K562 (cell line): ENCODE data around the gene CALU. TPM values are rescaled to one million over a fixed set of nuclear protein-coding genes. Genes with fewer than 3 reads are reported as not detected.

Experiments
- ATAC-seq: fragments of 200-7000 bp; cut with Tn5 transposase; 3 replicates; pipeline ENCODE4 v1.9.1; 2020; ENCODE audit warnings: moderate library complexity
- BruUV-seq: library from RNA; stranded (reverse); fragments of 400-500 nt; replicated peaks from 2 replicates; lab custom pipeline; 2021; lab: Mats Ljungman, UMichigan
- CTCF ChIA-PET: fragments of 300-600 bp; formaldehyde crosslinking; extraction: SDS; loops from one replicate; lab custom pipeline; 2021; ENCODE audit warnings: low intra/inter-chr PET ratio; lab: Yijun Ruan, JAX
- POLR2A ChIA-PET: fragments of 300-600, 350-650 bp; sonication (Branson Sonifier 250); formaldehyde crosslinking; extraction: SDS; loops from one replicate; lab custom pipeline; 2021; ENCODE audit warnings: antibody characterized with exemption, inconsistent platforms; lab: Yijun Ruan, JAX
- DNase-seq, 4 experiments: peaks; one replicate each; pipeline versions ENCODE4 v3.0.0 to v3.0.0-alpha.2; 2011 to 2018; ENCODE audit warnings: low spot score in 3 of 4, mixed read lengths in 3 of 4; ENCODE audit errors: extremely low read depth in 1 of 4
- FAIRE-seq: peaks from 2 replicates; lab custom pipeline; 2011; peaks lifted over from hg19 to GRCh38; lab: Jason Lieb, UNC
- H2AFZ ChIP-seq: 2 replicates; pipeline ENCODE4 v1.6.0; 2011; ENCODE audit warnings: low read depth, low read length, control low read depth, inconsistent platforms
- H3K27ac ChIP-seq: fragments of 200-600 bp; 3 replicates; pipeline ENCODE4 v1.8.0; 2011; ENCODE audit warnings: low read depth, mild to moderate bottlenecking, control low read depth, inconsistent platforms, low read length, moderate library complexity, mixed read lengths; ENCODE audit errors: extremely low read depth
- H3K27me3 ChIP-seq, 2 experiments: fragments of 300-600 bp in 1 of 2; 2 replicates in 1 of 2; 3 replicates in 1 of 2; pipeline versions ENCODE4 v1.6.0 to v1.8.0; 2011; ENCODE audit warnings: inconsistent platforms in 2 of 2, low read length in 2 of 2, mild to moderate bottlenecking in 1 of 2, mixed read lengths in 1 of 2, moderate library complexity in 1 of 2; ENCODE audit not compliant: control insufficient read depth in 2 of 2, insufficient read depth in 2 of 2
- H3K36me3 ChIP-seq: fragments of 300-600 bp; 3 replicates; pipeline ENCODE4 v1.8.0; 2011; ENCODE audit warnings: mild to moderate bottlenecking, low read length, inconsistent platforms; ENCODE audit not compliant: control insufficient read depth, insufficient read depth
- H3K4me1 ChIP-seq, 2 experiments: fragments of 200-600 bp in 1 of 2; replicated peaks in 1 of 2; 2 replicates in 1 of 2; 3 replicates in 1 of 2; pipeline versions ENCODE4 v1.5.1 to v1.8.0; 2011; ENCODE audit warnings: inconsistent platforms in 2 of 2, low read length in 2 of 2, mild to moderate bottlenecking in 1 of 2, mixed read lengths in 1 of 2, moderate library complexity in 1 of 2; ENCODE audit not compliant: control insufficient read depth in 2 of 2, insufficient read depth in 2 of 2
- H3K4me2 ChIP-seq: 2 replicates; pipeline ENCODE4 v1.6.1; 2011; ENCODE audit warnings: low read length, control low read depth, inconsistent platforms, mixed read lengths; ENCODE audit not compliant: insufficient read depth
- H3K4me3 ChIP-seq: fragments of 200-600 bp; sonication (generic), shearing (Covaris generic); 2 replicates; pipeline ENCODE4 v1.5.1; 2016; ENCODE audit warnings: control low read depth, inconsistent platforms
- H3K79me2 ChIP-seq: fragments of 200-600 bp; 3 replicates; pipeline ENCODE4 v1.8.0; 2011; ENCODE audit warnings: low read length, inconsistent platforms; ENCODE audit not compliant: control insufficient read depth, insufficient read depth
- H3K9ac ChIP-seq, 2 experiments: 2 replicates each; pipeline versions ENCODE4 v1.6.0 to v1.6.1; 2011; ENCODE audit warnings: low read depth in 2 of 2, low read length in 2 of 2, control low read depth in 1 of 2, inconsistent platforms in 1 of 2, mild to moderate bottlenecking in 1 of 2, mixed read lengths in 1 of 2; ENCODE audit not compliant: insufficient read depth in 1 of 2
- H3K9me1 ChIP-seq: one replicate; pipeline ENCODE4 v1.6.0; 2011; ENCODE audit warnings: inconsistent platforms, mild to moderate bottlenecking, low read length, moderate library complexity; ENCODE audit not compliant: control insufficient read depth, insufficient read depth
- H3K9me3 ChIP-seq: replicated peaks from 2 replicates; pipeline ENCODE4 v1.5.1; 2011; ENCODE audit warnings: low read depth, low read length, inconsistent platforms; ENCODE audit not compliant: control insufficient read depth, insufficient read depth
- H4K20me1 ChIP-seq: replicated peaks from 2 replicates; pipeline ENCODE4 v1.6.1; 2011; ENCODE audit warnings: low read length, inconsistent platforms, mixed read lengths; ENCODE audit not compliant: control insufficient read depth, insufficient read depth
- CHD1 ChIP-seq: fragments of 200-600 bp; sonication (generic); IDR thresholded peaks from one replicate; pipeline ENCODE4 v1.6.1; 2012; ENCODE audit warnings: mild to moderate bottlenecking, moderate library complexity, low read length, inconsistent platforms
- CREB1 ChIP-seq, 2 experiments: sonication (generic) in 1 of 2; formaldehyde crosslinking in 1 of 2; IDR thresholded peaks; 2 replicates each; pipeline versions ENCODE4 v1.6.1 to v1.8.0; 2012 to 2022; ENCODE audit warnings: inconsistent platforms in 1 of 2, mild to moderate bottlenecking in 1 of 2, missing genetic modification reagents in 1 of 2, moderate library complexity in 1 of 2
- KDM5B ChIP-seq: fragments of 200-600 bp; sonication (generic); IDR thresholded peaks from 2 replicates; pipeline ENCODE4 v1.6.1; 2012; ENCODE audit warnings: low read depth, mild to moderate bottlenecking, moderate library complexity, low read length, control low read depth, inconsistent platforms; ENCODE audit not compliant: insufficient replicate concordance
- MBD2 ChIP-seq: sonication (generic); IDR thresholded peaks from 2 replicates; pipeline ENCODE4 v1.6.1; 2016; ENCODE audit warnings: low read depth, borderline replicate concordance
- ZNF165 ChIP-seq: fragments of 250-450 bp; sonication (Bioruptor Pico); IDR thresholded peaks from 2 replicates; pipeline ENCODE4 v1.4.0; 2020; ENCODE audit warnings: borderline replicate concordance
- WGBS: fragments of 100-300 bp; shearing (Covaris generic); methylation state at CpG from one replicate; pipeline ENCODE4 v1.1.6; 2016; ENCODE audit warnings: low coverage, mixed read lengths; ENCODE audit not compliant: insufficient coverage; ENCODE audit errors: missing lambda C conversion rate; 5-methylcytosine and 5-hydroxymethylcytosine counted together
- in situ Hi-C: fragments of 300-500 bp; cut with MboI; formaldehyde crosslinking; loops from 4 replicates; pipeline ENCODE4 v1.15.0; 2018; ENCODE audit warnings: inconsistent platforms, mixed read lengths
- intact Hi-C: fragments of 100-400 bp; cut with micrococcal nuclease; formaldehyde crosslinking; loops from 2 replicates; pipeline ENCODE4 v1.14.2; 2022
- polyA plus RNA-seq, 8 experiments: library from polyadenylated mRNA; depleted of rRNA in 4 of 8; stranded (reverse) in 5 of 8; unstranded in 3 of 8; fragments of >200 nt; fragmentation: Nextera tagmentation in 2 of 8; fragmentation: Illumina TruSeq in 1 of 8; extraction: Ambion mirVana in 2 of 8; extraction: Trizol in 1 of 8; gene quantifications; 2 replicates each; pipeline versions ENCODE4 v1.2.1 to v1.2.3, GENCODE V29; 2011 to 2014; ENCODE audit warnings: inconsistent platforms in 1 of 8, missing spikeins in 1 of 8
- total RNA-seq, 7 experiments: library from RNA; depleted of rRNA in 6 of 7; stranded (reverse); fragments of >200 nt in 6 of 7; fragmentation: Illumina TruSeq in 2 of 7; extraction: Trizol in 2 of 7; gene quantifications; 2 replicates each; pipeline versions ENCODE4 v1.2.1 to v1.2.3, GENCODE V29; 2011 to 2021; ENCODE audit warnings: low replicate concordance in 1 of 7

Gene CALU
- total and polyA plus RNA-seq, 9 of the 15 experiments (the other 6 are each of a cell fraction or from before 2014, with no cell fraction given), result 166 to 286 (median 215) TPM

GRCh38 chr7:128790315-128791041, 51.3 kb downstream of the CALU start:
- H3K9ac ChIP-seq, result peak overlapping the region; percentile 78 to 97
- H4K20me1 ChIP-seq, result no peaks in the 10 kb centered on the region
- DNase-seq (no peak), FAIRE-seq (no peak), ATAC-seq (peak; percentile 51)
- 43% methylated on average over 40 of the region's 45 CpGs for WGBS
- in situ Hi-C loops, result no loop called here
- peak overlapping the region; percentile 65 for H3K27ac ChIP-seq
- no peaks in the 10 kb centered on the region for H3K9me3 ChIP-seq
- peak overlapping the region; percentile 69 for H3K4me3 ChIP-seq
- peaks cover 9% of the 10 kb centered on the region; the same call in 2 of the 3 replicates for H3K79me2 ChIP-seq
- no peaks in the 10 kb centered on the region for H3K9me1 ChIP-seq
- peaks cover 15% of the 10 kb centered on the region; the same call in 1 of the 3 replicates for H3K36me3 ChIP-seq
- CTCF ChIA-PET, result no interaction called here
- peaks cover 21 to 46% of the 10 kb centered on the region in 2 experiments for H3K4me1 ChIP-seq
- POLR2A ChIA-PET, result interaction anchor here (0.6 to 1.2 kb wide), 7 partner anchors 12 to 51 kb away, joined by 3 to 6 read pairs (median 4); no protein-coding TSS in a partner anchor
- H3K4me2 ChIP-seq, result peak overlapping the region; percentile 87
- H2AFZ ChIP-seq, result peak overlapping the region; percentile 95
- TF ChIP-seq CHD1 (peak; percentile 7), CREB1 (IDR thresholded peaks at IDR 0.05) (no peak), CREB1 (CRISPR knock-in tag; IDR thresholded peaks at IDR 0.05) (no peak), ZNF165 (CRISPR knock-in tag) (peak; percentile 39; the same call in 1 of the 2 replicates), MBD2 (no peak), KDM5B (peak; percentile 1)
- intact Hi-C loops, result loop anchor here (5.0 kb wide), 1 partner anchor 92 kb away; no protein-coding TSS in a partner anchor
- H3K27me3 ChIP-seq, result no peaks in the 10 kb centered on the region
- BruUV-seq, result TSS peak; percentile 48
